T-helper 2 cell treated with Interferon-gamma antibody and Interleukin-4, amounts not matched to agents 100 ng/mL and 5 ng/mL, for 36 hours (primary cell): Measurements from ENCODE around the gene GLDN. TPM values are rescaled to one million over a fixed set of nuclear protein-coding genes. Genes with fewer than 3 reads are reported as not detected.

Source experiments
- intact Hi-C: fragments of 100-400 bp; cut with micrococcal nuclease; formaldehyde crosslinking; loops from one replicate; pipeline ENCODE4 v1.15.1; 2023
- total RNA-seq: library from RNA; stranded (reverse); gene quantifications from 2 replicates; pipeline ENCODE4 v1.2.3, GENCODE V29; 2022

The GLDN gene
- not detected in 2 replicates for total RNA-seq

GRCh38 chr15:51341366-51342226 lies at the start of gene GLDN:
GLDN (plus strand) TSS chr15:51341655; CDS start chr15:51341685, 30 bp downstream.
- intact Hi-C loops = no loop called here

GRCh38 chr15:51298620-51299019 lies 42.8 kb upstream of the GLDN start:
- intact Hi-C loops = no loop called here

GRCh38 chr15:51299187-51300015 lies 42.1 kb upstream of the GLDN start:
- intact Hi-C loops = no loop called here

GRCh38 chr15:51302480-51302879 lies 39.0 kb upstream of the GLDN start:
- intact Hi-C loops = no loop called here

GRCh38 chr15:51303462-51303980 lies 37.9 kb upstream of the GLDN start:
- intact Hi-C loops = no loop called here

GRCh38 chr15:51307325-51307724 lies 34.1 kb upstream of the GLDN start:
- intact Hi-C loops = no loop called here

- intact Hi-C loops = no loop called here
Measured at GRCh38 chr15:51307811-51308210, 33.6 kb upstream of the GLDN start.

GRCh38 chr15:51310064-51310463 lies 31.4 kb upstream of the GLDN start:
- intact Hi-C loops = no loop called here

GRCh38 chr15:51311510-51311909 lies 29.9 kb upstream of the GLDN start:
- intact Hi-C loops = no loop called here

- intact Hi-C loops = no loop called here
Measured at GRCh38 chr15:51312166-51313073, 29.0 kb upstream of the GLDN start.

- intact Hi-C loops = no loop called here
Measured at GRCh38 chr15:51313074-51313393, 28.4 kb upstream of the GLDN start.

GRCh38 chr15:51313644-51314280 lies 27.7 kb upstream of the GLDN start:
- intact Hi-C loops = no loop called here

- intact Hi-C loops = no loop called here
Measured at GRCh38 chr15:51314391-51315337, 26.8 kb upstream of the GLDN start.

- intact Hi-C loops = no loop called here
Measured at GRCh38 chr15:51315726-51316125, 25.7 kb upstream of the GLDN start.

GRCh38 chr15:51316636-51317035 lies 24.8 kb upstream of the GLDN start:
- intact Hi-C loops = no loop called here

GRCh38 chr15:51318382-51319150 lies 22.9 kb upstream of the GLDN start:
- intact Hi-C loops = no loop called here

GRCh38 chr15:51319539-51319938 lies 21.9 kb upstream of the GLDN start:
- intact Hi-C loops = no loop called here

- intact Hi-C loops = no loop called here
Measured at GRCh38 chr15:51320843-51321242, 20.6 kb upstream of the GLDN start.

GRCh38 chr15:51321316-51321715 lies 20.1 kb upstream of the GLDN start:
- intact Hi-C loops = no loop called here
